ENCODE results near the gene HOXD8. TPM values are rescaled to one million over a fixed set of nuclear protein-coding genes. Genes with fewer than 3 reads are reported as not detected.
A peak's percentile ranks its signal among the peaks of the same experiment; 100 is the strongest.

Gene HOXD8
- total and polyA plus RNA-seq, 2 of the 8 experiments (the other 6 are each of a cell fraction or from before 2014, with no cell fraction given), result not detected

GRCh38 chr2:176093145-176093897 is 36.2 kb upstream of the HOXD8 start (continued):
- TF ChIP-seq MAX (IDR thresholded peaks at IDR 0.05), result peak; percentile 97
- TF ChIP-seq POLR2AphosphoS5 (IDR thresholded peaks at IDR 0.05; ENCODE audit: low read depth, low read length), result no peak
- no peak for TF ChIP-seq SRF (IDR thresholded peaks at IDR 0.05; ENCODE audit: low read depth, low read length)
- TF ChIP-seq SP2 (IDR thresholded peaks at IDR 0.05; ENCODE audit: low read length), result no peak
- no peak for TF ChIP-seq BCL11A (IDR thresholded peaks at IDR 0.05; ENCODE audit: low read depth in 2 of 2, low read length in 2 of 2)
- TF ChIP-seq EZH2 (IDR thresholded peaks at IDR 0.05; ENCODE audit: low read depth, low read length, severe bottlenecking), result peak; percentile 95
- peak; percentile 95 for TF ChIP-seq SUZ12 (IDR thresholded peaks at IDR 0.05; ENCODE audit: low read length)
- no peak for TF ChIP-seq KDM5A (IDR thresholded peaks at IDR 0.05; ENCODE audit: low read length)
- no peak for TF ChIP-seq NRF1 (IDR thresholded peaks at IDR 0.05; ENCODE audit: low read depth, low read length)
